Activated naive CD4-positive, alpha-beta T cell (primary cell): ENCODE results near the gene SMCHD1.
"Not testable (repeated sequence)": the region's sequence is repeated elsewhere in the genome, so short reads cannot be mapped to it uniquely, and the experiment has no call there.

Source experiments
- DNase-seq, 4 experiments: peaks; one replicate each; lab custom pipeline; 2025; lab: John Stamatoyannopoulos, UW

The SMCHD1 gene

GRCh38 chr18:2657788-2658458 lies 2.4 kb downstream of the SMCHD1 start:
- DNase-seq = no peak

- DNase-seq = not testable (repeated sequence)
These were observed 5.3 kb downstream of the SMCHD1 start for GRCh38 chr18:2660849-2661248.

GRCh38 chr18:2662288-2662687 lies 6.8 kb downstream of the SMCHD1 start:
- not testable (repeated sequence) for DNase-seq

DNA sequence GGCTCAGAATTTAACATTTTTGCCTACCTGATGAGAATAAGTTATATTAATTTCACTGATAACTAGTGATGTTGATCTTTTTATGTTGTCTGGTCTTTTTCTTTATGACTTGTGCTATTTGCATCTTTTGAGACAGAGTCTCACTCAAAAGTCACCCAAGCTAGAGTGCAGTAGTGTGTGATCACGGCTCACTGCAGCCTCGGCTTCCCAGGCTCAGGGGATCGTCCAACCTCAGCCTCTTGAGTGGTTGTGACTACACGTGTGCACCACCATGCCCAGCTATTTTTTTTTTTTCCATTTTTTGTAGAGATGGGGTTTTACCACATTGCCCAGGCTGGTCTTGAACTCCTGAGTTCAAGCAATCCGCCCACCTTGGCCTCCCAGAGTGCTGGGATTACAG lies 7.5 kb downstream of the SMCHD1 start:
- DNase-seq = no peak

DNA sequence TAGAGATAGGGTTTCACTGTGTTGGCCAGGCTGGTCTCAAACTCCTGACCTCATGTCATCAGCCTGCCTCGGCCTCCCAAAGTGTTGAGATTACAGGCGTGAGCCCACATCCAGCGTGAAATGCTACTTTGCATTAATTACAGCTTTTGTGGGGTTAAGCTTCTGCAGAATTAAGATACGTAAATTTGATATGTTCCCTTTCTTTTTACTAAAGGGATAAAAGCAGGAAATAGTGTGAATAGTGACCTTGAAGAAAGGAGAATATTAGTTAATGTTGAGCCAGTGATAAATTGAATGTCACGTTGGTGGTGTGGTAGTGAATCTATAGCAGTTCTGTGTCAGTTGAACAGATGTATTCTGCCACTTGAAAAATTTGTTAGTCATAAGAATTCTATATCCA lies 16.9 kb downstream of the SMCHD1 start:
- DNase-seq = no peak

GRCh38 chr18:2672872-2673271 lies 17.3 kb downstream of the SMCHD1 start:
- DNase-seq = no peak

DNA sequence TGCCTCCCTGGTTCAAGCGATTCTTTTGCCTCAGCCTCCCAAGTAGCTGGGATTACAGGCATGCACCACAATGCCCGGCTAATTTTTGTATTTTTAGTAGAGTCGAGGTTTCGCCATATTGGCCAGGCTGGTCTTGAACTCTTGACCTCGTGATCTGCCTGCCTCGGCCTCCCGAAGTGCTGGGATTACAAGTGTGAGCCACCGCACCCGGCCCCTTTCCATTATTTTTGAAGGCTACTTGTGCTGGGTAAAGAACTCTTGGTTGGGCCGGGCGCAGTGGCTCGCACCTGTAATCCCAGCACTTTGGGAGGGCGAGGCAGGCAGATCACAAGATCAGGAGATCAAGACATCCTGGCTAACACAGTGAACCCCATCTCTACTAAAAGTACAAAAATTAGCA lies 23.4 kb downstream of the SMCHD1 start:
- not testable (repeated sequence) for DNase-seq

GRCh38 chr18:2680216-2680792 lies 24.8 kb downstream of the SMCHD1 start:
- no peak for DNase-seq

DNA sequence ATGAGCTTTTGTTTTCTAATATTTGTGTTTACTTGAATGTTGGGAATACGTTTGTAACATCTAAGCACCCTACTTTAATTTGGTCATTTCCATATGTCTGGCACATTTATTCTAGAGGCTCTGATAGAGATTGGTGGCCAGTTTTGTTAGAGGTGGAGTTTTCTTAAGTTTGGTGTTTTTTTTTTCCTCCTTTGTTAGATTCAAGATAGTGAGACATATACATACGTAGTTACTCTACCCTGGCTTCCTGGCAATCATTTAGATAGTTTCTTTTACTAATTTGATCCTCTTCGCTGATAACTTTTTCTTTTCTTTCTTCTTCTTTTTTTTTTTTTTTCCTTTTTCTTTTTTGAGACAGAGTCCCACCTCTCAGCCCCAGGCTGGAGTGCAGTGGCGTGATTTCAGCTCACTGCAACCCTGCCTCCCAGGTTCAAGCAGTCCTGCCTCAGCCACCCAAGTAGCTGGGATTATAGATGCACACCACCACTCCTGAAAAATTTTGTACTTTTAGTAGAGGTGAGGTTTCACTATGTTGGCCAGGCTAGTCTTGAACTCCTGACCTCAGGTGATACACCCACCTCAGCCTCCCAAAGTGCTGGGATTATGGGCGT lies 26.6 kb downstream of the SMCHD1 start:
- DNase-seq = no peak

DNA sequence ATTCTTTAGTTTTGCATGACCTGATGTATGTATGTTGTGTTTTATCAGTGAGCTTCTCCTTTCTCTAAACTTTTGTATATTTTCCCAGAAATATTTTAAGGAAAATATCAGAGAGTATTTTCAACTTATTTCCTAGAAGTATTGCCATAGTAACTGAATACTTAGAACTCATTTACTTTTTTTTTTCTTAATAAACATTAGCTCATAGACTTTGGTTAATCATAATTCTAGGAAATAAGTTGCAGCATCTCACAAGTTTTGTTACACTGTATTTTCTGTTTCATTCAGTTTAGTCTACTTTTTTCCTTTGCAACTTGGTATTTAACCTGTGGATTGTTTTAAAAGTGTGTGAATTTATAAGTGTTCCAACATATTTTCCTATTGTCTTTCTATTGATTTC lies 27.5 kb downstream of the SMCHD1 start:
- no peak for DNase-seq

DNA sequence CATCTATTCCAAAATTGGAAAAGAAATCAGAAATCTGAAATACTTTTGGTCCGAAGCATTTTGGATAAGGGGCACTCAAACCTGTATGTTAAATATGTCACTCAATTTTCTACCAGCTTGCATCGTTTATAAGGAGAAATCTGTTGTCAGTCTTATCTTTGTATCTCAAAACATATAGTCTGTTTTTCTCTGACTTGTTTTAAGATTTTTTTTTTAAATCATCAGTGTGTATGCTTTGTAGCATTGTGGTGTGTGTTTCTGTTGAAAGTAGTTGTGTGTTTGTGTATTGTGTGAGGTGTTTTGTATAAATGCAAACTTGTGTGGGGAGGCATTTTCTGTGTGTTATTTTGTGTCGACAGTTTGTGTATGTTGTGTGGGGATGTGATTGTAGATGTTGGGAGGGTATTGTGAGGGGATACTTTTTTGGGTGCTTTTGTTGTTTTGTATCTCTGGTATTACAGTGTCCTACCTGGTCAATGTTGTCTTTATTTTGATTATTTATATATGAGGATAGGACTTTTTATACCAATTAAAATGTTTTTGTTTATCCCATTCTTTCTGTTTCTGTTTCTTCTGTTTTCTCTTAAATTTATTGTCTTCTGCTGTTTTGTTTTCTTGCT lies 30.9 kb downstream of the SMCHD1 start:
- DNase-seq = no peak

DNA sequence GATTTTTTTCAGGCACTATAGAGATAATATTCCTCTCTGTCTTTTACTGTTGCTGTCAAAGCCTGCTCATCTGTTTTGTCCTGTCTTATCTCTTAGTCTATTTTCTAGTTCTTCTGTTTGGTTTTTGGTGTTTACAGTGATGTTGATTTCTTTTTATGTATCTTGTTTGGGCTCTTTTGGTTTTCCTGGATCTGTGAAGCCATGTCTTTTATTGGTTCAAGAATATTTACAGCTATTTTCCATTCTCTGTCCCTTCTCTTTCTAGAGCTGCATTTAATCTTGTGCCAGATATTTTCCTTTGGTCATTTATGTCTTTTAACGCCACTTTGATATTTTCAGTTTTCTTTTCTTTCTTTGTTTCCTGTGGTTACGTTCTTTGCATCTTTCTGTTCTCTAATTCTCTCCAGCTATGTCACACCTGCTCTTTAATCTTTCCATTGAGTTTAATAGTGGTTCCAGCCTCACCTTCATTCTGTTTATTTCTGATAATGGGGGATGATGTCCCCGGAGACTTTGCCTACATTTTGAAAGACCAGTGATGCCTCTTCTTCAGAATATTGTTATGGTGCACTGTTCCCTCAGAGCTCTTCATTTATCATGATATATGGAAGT lies 32.0 kb downstream of the SMCHD1 start:
- no peak for DNase-seq

DNA sequence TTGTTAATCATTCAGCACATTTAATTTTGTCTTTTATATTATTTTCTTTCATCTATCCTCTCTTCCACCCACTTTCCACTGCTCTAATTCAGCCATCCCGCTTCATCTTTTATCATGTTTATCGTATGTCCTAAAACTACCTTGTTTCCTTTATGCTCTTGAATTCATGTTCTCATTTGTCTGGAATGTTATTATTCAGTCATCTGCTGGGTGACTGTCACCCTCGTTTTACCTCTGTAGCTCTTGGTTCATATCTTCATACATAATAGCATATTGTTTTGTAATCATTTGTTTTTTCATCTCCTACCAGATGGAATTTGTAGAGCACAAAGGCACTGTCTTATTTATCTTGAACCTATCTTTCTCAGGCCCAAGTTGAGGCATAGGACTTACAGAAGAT lies 37.0 kb downstream of the SMCHD1 start:
- DNase-seq = no peak

- no peak for DNase-seq
These were observed 41.7 kb downstream of the SMCHD1 start for GRCh38 chr18:2697184-2697583.

GRCh38 chr18:2699001-2699400 lies 43.5 kb downstream of the SMCHD1 start:
- DNase-seq = no peak

DNA sequence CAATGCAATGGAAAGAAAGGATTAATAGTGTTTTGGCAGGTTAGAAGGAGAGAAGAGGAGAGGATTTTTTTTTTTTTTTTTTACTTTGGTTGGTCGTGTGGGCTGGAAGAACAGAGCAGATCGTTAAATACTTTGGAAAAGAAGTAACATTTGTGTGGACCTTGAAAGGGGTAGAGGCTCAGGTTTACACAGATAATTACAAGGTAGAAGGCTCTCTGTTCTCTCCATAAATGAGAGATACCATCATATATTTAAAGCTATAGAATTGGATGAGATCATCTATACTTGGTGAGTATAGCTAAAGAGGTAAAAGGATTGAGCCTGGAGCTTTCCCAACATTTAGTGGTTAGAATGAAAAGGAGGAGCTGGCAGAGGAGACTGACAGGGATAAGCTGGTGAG lies 49.0 kb downstream of the SMCHD1 start:
- no peak for DNase-seq

GRCh38 chr18:2706903-2707302 lies 51.4 kb downstream of the SMCHD1 start:
- no peak for DNase-seq

DNA sequence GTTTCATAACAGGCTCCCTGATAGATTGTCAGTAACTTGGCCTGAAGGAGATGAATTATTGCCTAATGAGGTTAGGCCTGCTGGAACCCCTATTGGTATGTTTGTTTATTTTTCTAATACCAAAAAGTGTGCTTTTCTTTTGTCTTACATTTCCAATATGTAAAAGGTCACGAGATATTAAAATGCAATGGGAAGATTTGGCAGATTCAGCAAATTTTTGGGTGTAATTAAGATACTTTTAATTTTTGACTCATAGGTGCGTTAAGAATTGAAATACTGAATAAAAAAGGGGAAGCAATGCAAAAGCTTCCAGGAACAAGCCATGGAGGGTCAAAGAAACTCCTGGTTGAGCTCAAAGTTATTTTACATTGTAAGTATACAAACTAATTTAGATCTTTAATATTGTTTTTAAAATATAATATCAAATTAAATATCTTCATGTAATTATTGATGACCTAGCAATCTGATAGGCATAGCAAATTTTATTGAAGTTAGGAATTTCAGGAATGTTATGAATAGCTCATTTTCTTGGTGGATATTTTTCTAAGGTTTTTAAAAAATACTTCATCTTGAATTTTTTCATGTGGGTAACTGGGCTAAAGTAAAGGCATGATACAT lies 52.1 kb downstream of the SMCHD1 start:
- DNase-seq = no peak

DNA sequence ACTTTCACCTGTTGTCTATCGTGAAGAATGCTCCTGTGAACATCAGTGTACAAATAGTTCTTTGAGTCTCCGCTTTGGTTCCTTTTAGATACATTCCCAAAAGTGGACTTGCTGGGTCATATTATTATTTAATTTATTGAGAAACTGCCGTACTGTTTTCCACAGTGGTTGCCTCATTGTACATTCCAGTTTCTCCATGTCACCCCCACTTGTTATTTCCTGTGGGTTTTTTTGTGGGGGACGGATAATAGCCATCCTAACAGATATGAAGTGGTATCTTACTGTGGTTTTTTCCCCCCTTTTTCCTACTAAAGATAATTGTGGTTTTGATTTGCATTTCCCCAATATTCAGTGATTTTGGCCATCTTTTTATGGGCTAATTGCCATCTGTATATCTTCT lies 53.8 kb downstream of the SMCHD1 start:
- DNase-seq = no peak

DNA sequence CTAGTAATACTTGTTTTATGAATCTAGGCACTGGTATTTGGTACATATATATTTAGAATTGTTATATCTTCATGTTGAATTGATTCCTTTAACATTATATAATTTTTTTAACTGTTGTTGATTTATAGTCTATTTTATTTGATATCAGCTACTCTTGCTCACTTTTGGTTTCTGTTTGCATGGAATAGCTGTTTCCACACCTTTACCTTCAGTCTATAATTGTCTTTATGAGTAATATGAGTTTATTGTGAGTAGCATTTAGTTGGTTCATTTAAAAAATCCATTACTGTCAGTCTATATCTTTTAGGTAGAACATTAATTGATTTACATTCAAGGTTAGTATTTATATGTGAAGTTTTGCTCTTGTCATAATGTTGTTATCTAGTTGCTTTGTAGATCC lies 58.6 kb downstream of the SMCHD1 start:
- DNase-seq = no peak

GRCh38 chr18:2715990-2716389 lies 60.5 kb downstream of the SMCHD1 start:
- no peak for DNase-seq
